GM18517 (cell line): Measurements from ENCODE around the gene ADAM15.

Experiments used
- ATAC-seq: cut with Tn5 transposase; IDR thresholded peaks from one replicate; pipeline ENCODE4 v1.9.1; 2021; ENCODE audit warnings: mild to moderate bottlenecking, moderate library complexity; ENCODE audit not compliant: unreplicated experiment

ADAM15 gene

DNA sequence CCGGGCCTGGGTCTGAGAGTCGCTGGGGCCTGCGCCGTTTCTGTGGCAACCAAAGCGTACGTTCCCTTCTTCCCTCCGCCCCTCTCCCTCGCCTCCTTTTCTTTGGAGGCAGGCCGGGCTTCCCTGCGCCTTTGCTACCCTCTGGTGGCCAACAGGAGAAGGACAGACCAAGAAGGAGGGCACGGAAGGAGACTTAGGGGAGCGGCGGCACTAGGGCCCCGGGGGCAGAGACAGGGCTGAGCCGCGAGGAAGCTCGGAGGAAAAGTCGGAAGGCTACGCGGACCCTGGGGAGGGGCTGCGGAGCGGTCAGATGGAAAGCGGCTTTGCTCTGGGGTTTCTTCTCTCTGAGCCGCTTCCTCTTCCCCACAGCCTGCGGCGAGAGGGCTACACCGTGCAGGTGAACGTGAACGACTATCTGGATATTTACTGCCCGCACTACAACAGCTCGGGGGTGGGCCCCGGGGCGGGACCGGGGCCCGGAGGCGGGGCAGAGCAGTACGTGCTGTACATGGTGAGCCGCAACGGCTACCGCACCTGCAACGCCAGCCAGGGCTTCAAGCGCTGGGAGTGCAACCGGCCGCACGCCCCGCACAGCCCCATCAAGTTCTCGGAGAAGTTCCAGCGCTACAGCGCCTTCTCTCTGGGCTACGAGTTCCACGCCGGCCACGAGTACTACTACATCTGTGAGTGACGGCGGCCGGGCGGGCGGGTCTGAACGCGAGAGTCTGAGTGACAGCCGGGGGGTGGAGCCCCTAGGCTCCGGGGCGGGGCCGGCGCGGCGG, 33.8 kb downstream of the ADAM15 start:
- peak; percentile 85 for ATAC-seq

DNA sequence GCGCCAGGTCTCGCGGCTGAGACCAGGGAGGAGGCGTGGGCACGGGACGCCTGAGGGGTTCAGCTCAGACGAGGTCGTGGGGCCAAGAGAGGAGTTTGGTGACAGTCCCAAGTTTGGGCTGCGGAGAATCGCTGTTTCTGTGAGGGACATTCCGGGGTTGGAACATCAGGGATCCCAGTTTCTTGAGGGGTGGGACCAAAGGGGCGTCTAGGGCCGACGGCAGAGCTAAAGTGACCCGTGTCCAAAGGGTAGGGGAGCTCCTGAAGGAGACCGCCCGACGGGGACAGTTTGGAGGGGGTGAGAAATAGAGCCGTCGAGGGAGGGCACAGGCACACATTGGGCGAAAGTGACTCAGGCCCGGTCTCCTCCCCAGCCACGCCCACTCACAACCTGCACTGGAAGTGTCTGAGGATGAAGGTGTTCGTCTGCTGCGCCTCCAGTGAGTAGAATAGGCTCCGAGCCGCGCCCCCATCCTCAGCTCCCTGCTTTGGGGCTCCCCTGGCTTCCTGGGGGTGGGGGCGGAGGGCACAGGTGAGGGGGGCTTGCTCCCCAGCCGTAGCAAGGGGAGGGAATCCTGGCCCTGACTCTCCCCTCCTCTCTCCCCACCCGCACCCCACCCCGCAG, 34.5 kb downstream of the ADAM15 start:
- ATAC-seq: no peak

DNA sequence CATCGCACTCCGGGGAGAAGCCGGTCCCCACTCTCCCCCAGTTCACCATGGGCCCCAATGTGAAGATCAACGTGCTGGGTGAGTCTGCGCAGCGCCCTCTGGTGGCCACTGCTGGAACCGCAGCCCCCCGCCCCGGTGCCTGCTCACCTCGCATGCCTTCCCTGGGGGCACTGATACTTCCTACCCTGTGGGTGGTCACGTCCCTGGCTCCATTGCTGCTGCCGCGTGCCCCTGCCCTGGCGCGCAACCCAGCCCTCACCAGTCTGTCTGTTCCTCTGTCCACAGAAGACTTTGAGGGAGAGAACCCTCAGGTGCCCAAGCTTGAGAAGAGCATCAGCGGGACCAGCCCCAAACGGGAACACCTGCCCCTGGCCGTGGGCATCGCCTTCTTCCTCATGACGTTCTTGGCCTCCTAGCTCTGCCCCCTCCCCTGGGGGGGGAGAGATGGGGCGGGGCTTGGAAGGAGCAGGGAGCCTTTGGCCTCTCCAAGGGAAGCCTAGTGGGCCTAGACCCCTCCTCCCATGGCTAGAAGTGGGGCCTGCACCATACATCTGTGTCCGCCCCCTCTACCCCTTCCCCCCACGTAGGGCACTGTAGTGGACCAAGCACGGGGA, 35.1 kb downstream of the ADAM15 start:
- no peak for ATAC-seq

DNA sequence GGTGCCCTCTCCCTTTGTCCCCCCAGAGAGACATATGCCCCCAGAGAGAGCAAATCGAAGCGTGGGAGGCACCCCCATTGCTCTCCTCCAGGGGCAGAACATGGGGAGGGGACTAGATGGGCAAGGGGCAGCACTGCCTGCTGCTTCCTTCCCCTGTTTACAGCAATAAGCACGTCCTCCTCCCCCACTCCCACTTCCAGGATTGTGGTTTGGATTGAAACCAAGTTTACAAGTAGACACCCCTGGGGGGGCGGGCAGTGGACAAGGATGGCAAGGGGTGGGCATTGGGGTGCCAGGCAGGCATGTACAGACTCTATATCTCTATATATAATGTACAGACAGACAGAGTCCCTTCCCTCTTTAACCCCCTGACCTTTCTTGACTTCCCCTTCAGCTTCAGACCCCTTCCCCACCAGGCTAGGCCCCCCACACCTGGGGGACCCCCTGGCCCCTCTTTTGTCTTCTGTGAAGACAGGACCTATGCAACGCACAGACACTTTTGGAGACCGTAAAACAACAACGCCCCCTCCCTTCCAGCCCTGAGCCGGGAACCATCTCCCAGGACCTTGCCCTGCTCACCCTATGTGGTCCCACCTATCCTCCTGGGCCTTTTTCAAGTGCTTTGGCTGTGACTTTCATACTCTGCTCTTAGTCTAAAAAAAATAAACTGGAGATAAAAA, 35.9 kb downstream of the ADAM15 start:
- ATAC-seq: no peak

DNA sequence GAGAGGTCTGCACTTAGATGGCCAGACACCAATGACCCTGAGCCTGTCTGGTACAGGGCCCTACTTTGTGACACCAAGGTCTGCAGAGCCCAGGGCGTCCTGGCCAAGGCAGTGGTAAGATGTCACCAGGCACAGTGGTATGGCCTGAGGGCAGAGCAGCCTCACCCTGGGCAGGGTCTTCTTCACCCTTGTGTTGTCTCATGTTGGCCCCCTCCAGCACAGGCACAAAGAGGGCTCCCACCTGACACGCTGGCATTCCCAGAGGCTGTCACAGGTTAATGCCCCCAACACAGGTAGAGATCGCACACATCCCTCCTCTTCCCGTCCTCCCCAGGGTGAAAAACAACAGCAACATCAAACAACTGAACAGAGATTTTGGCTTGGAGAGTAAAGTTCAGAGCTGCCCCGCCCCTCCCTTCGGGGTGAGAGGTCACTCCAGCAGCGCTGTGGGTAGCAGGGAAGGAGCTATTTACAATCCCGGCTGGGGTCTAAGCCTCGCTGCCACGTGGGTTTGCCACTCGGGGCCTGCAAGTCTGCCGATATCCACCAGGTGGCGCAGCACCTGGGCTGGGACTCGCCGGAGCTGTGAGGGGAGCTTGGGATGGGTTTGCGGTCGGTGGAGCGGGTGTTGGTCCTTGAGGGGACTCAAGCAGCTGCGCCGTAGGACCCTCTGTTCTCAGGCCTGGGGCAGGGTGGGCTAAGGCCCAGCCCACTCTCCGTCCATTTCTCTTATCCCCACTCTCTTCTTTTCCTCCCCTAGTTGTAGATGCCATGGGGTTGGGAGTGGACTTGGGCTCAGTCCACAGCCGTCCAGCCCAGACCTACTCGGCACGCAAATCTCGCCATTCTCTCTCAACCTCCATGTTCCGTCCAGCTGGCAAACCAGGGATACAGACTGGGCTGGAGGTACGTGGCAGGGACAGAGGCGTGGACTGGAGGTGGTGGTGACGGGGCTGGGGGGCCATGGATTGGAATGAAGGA, 40.2 kb downstream of the ADAM15 start:
- ATAC-seq: no peak

DNA sequence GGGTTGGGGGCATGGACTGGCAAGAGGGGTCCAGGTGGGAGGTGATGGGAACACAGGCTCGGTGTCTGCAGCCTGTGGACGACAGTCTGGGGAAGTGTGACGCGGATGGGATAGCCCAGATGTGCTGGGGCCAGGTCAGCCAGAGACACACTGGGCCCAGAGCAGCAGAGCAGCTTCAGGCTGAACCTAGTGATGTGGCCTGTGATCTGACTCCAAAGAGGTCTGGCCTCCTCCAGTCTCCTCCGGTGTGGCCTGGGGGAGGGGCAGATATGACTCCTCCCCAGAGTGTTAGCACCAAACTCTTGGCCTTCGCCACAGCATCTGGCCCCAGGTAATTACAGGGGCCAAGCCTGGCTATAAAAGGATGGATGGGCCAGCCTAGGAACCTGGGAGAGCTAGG, 41.0 kb downstream of the ADAM15 start:
- ATAC-seq: no peak

DNA sequence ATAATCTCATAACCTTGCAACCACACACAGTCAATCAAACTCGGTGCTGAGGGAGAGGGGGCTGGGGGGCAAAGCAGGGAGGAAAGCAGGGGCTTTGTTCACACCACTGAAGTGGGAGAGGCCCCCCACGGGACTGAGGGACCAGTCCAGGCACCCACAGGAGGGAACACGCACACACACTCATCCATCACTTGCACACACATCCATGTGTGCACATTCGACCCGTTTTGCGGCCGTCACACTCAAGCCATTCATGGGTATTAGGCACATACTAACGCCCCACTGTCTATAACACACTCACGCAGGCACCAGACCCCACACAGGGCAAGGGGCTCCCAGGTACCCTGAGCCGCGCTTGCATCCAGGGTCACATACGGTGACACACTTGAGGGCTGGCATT, 41.5 kb downstream of the ADAM15 start:
- no peak for ATAC-seq

DNA sequence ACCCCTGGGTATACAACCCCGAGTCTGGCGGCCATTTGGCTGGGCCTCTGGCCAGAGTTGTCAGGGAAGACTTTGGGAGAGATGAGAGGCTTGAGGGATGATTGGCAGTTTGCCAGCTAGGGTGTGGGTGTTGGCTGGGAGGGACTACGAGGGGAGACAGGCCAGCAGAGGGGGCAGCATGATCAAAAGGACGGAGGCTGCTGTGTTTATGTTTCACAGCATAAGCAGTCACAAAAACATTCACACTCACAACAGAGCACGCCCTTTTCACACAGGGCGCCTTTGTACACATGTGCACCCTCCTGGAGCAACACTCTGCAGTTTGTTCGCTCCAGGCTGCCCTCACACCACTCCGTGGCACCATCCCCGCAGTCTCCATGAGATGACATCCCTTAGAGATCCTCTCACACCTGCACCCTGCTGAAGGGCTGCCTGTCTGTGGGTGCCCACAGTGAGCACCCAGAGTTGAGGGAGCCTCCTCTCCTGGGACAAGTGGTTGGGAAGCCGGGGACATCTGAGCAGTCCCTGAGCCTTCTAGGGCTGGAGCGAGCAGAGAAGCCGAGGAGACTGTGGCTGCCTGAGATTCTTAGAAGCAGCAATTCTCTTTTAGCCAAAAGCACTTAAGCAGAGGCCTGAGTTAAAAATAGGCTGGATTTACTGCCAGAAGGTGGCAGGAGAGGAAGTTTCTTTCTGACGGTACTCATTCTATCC, 43.0 kb downstream of the ADAM15 start:
- no peak for ATAC-seq

DNA sequence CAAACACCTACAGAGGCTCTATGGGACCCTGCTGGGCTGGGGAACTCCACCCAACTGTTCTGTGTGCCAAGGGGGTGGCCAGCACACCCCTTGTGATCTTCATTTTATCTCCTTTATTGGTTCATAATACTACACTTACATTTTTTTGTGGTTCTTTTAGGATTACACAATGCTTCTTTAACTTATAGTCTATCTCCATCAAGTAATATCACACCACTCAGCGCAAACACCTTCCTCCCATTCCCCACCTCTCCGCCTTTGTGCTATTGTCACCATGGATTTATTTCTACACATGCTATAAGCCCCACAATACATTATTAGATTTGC, 43.5 kb downstream of the ADAM15 start:
- ATAC-seq: no peak

DNA sequence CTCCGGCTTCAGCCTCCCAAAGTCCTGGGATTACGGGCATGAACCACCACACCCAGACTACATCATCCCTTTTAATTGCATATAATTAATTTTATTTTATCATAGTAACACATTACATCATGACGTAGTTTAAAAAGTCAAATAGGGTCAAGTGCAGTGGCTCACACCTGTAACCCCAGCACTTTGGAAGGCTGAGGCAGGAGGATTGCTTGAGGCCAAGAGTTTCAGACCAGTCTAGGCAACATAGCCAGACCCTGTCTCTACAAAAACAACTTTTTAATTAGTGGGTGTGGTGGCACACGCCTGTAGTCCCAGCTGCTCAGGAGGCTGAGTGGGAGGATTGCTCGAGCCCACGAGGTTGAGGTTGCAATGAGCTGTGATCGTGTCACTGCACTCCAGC, 48.2 kb downstream of the ADAM15 start:
- ATAC-seq: no peak

DNA sequence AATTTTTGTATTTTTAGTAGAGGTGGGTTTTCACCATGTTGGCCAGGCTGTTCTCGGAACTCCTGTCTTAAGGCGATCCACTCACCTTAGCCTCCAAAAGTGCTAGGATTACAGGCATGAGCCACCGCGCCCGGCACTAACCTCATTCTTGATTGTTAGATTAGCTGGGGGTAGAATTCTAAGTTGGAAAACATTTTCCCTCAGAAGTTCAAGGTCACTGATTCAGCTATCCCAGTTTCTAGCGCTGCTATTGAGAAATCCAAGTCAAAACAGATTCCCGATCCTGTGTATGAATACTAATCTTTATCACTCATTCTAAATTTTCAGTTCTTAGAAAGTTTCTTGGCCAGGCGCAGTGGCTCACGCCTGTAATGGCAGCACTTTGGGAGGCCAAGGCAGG, 52.2 kb downstream of the ADAM15 start:
- ATAC-seq: no peak

DNA sequence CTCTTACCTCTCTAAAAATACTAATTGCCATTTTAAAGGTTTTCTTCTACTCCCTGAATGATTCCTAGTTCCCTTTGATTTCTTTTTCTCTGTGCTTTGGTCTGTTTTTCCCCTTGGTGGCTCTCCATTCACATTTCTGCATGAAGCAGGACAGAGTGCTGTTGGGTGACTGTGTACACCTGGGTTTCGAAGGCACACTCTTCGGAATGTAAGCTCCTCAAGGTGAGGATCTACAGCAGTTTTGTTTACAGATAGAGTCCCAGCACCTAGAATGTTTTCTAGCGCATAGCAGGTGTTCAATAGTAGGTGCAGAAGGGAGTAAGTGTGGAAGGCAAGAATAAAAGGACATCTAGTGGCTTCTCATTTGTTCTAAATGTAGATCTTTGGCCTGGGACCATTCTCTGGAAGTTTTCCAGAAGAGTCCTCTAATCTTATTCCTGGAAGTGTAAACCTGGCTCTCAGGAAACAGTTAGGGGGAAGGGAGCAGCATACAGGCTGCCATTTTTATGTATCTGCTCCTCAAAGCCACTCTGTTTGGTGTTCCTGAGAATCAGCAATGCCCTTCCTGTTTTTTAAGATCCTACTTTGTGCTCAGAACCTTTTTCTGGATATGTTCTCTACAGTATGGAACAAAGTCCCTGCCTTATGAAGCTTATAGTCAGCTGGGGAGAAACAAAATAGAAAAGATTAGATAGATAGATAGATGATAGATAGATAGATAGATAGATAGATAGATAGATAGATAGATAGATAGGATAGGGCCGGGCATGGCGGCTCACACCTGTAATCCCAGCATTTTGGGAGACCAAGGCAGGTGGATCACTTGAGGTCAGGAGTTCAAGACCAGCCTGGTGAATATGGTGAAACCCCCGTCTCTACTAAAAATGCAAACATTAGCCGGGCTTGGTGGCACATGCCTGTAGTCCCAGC, 53.8 kb downstream of the ADAM15 start:
- ATAC-seq: no peak

DNA sequence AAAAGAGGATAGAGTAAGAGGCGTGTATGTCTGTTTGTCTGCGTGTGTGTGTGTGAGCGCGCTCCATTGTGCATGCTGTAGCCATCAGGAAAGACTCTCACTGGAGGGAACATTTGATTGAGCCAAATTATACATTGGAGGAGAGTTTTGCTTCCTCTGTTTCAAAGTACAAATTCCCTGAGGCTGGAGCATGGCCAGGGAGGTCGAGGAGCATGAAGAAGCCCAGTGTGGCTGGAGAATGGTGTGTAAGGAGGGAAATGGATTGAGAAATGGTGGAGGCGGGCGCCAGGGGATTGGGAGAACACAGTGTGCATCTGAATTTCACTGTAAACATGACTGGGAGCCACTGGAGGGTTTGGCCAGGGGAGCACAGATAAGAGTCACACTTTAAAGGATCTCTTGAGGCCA, 54.5 kb downstream of the ADAM15 start:
- ATAC-seq: no peak

DNA sequence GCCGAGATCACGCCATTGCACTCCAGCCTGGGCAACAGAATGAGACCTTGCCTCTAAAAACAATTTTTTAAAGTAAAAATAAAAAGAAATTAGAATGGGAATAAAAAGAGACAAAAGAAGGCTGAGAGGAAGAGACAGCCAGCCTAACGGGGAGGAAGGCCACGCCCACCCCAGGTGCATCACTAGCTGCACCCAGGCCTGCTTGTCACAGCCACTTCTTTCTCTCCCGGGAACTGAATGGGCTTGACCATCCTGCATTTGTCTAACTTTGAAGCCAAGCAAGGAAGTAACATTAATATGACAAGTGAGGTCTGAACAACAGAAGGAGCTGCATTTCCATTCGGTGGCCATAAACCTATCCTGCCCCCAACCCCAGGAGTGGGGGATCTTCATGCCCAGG, 55.7 kb downstream of the ADAM15 start:
- no peak for ATAC-seq

DNA sequence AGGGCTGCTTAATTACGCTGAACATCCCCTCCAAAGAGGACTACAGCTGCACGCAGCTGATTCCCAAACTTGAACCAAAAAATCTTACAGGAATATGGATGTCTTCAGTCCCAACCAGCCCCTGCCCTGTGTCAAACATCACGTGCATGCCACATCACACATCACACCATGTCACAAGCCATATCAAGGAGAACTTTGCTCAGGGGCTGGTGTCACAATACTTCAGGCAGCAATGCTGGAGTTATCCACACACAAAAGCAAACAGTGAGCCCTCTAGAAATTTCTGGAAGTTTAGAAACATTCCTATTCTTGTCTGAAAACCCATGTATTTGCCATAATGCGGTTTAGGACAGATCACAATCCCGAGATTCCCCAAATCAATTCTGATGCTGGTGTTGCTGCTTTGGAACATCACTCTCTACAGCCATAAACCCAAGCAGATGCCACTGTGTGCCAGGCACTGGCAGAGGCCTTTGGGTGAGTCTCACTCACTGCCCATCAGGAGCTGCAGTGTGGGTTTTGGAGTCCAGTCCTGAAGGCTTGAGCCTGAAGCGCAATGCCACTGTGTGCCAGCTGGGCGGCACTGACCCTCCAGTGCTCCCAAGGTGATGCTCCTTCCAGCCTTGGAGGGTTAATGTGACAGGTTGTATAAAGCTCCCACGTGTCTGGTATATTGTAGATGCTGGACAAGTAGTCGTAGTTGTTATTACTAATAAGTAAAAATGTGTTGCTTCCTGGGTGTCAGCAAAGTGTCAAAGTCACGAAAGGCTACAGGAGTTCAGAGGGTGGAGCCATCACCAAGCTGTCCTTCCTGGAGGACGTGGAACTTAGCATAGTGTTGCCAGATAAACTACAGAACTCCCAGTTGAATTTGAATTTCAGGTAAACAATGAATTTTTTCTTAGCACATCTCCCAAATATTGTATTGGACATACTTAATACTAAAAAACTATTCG, 56.5 kb downstream of the ADAM15 start:
- no peak for ATAC-seq

DNA sequence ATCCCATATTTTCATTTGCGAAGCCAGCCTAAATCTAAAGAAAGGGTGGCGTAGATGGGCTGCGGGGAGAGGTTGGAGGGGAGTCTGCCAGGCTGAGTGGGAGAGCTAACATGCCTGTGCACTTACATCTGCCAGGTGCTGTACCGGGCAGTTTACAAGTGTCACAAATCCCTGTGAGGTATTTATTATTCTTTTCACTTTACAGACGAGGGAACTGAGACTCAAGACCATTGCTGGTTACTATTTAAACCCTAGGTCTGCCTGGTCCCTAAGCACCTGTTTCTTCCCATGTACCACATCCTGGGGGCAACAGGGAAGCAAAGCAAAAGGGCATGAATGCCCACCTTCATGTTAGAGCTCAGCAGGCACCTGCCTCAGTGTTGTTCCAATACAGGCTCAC, 57.2 kb downstream of the ADAM15 start:
- ATAC-seq: no peak

DNA sequence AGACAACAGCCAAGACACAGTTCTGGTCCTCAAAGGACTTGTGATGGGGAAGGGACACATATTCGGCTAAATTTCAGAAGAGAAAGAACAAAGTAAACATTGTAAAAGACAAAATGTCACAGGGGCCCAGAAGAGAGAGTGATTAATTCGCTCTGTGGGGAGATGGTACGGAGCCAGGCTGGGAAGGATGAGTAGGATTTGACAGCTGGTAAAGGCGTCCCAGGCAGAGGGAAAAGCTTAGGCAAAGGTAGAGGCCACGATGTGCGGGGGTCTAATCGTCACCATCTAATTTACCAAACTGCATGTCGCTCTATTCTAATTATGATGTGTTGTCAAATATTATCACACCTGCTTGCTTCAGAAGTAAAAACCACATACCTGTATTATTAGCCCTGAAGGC, 59.3 kb downstream of the ADAM15 start:
- ATAC-seq: no peak

DNA sequence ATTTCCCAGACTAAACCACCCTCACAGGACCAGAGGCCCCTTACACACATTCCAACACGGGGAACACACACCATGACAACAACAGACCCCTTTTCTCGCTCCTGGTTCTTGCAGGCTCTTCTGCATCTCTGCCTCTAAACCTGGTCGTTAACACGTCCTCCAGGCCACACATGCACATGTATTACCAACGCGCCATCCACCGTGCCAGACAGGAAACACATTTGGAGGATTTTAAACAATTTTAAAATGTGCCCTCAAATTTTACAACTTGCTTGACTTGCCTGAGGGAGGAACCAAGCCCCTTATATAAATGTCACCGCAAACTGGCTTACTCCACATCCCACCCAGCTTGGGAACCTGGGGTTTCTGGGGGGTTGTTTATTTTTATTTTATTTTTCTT, 59.7 kb downstream of the ADAM15 start:
- no peak for ATAC-seq
